Colonic mucosa (tissue), 4 donors: ENCODE results near the gene IMP3. TPM values are rescaled to one million over a fixed set of nuclear protein-coding genes. Genes with fewer than 3 reads are reported as not detected.
"Not testable (repeated sequence)": the region's sequence is repeated elsewhere in the genome, so short reads cannot be mapped to it uniquely, and the experiment has no call there.

Source experiments
- DNase-seq: peaks from one replicate; pipeline ENCODE4 v3.0.0-alpha.2; 2020
- H3K27ac ChIP-seq: fragments of 200-600 bp; one replicate; pipeline ENCODE4 v1.8.0; 2021
- H3K27me3 ChIP-seq: fragments of 200-600 bp; one replicate; pipeline ENCODE4 v1.8.0; 2021
- H3K36me3 ChIP-seq: fragments of 200-600 bp; one replicate; pipeline ENCODE4 v1.8.0; 2021
- H3K4me1 ChIP-seq: fragments of 200-600 bp; one replicate; pipeline ENCODE4 v1.8.0; 2021; ENCODE audit warnings: mild to moderate bottlenecking
- H3K4me3 ChIP-seq: fragments of 200-600 bp; one replicate; pipeline ENCODE4 v1.8.0; 2021
- H3K9ac ChIP-seq, 2 donors: one replicate each; pipeline ENCODE4 v1.7.0; 2013; ENCODE audit warnings: control low read depth in 2 of 2, low read depth in 2 of 2, low read length in 2 of 2
- H3K9me3 ChIP-seq: fragments of 200-600 bp; one replicate; pipeline ENCODE4 v1.8.0; 2021
- intact Hi-C: fragments of 100-400 bp; cut with DNase I; formaldehyde crosslinking; loops from one replicate; pipeline ENCODE4 v1.14.1; 2022
- total RNA-seq, 2 donors: library from RNA; stranded (reverse); fragmentation: NEBNext Ultra II Directional in 1 of 2; extraction: Animal tissue kit (Norgen Biotek cat#: 25700) in 1 of 2; gene quantifications; one replicate each; pipeline ENCODE4 v1.2.1, GENCODE V29; 2021
- TF ChIP-seq, protein P1 (sequence below): fragments of 200-600 bp; IDR thresholded peaks from one replicate; pipeline ENCODE4 v1.8.0; 2022; ENCODE audit warnings: antibody characterized with exemption, mild to moderate bottlenecking
- donor health status: healthy.
- donor health status: DM: no; HTN: no; CAD: no.
- donor health status: DM: no; HTN: no; CAD: no.

Gene IMP3
- total RNA-seq, 2 donors from 2014 or later = 55.3 to 94.6 TPM

DNA sequence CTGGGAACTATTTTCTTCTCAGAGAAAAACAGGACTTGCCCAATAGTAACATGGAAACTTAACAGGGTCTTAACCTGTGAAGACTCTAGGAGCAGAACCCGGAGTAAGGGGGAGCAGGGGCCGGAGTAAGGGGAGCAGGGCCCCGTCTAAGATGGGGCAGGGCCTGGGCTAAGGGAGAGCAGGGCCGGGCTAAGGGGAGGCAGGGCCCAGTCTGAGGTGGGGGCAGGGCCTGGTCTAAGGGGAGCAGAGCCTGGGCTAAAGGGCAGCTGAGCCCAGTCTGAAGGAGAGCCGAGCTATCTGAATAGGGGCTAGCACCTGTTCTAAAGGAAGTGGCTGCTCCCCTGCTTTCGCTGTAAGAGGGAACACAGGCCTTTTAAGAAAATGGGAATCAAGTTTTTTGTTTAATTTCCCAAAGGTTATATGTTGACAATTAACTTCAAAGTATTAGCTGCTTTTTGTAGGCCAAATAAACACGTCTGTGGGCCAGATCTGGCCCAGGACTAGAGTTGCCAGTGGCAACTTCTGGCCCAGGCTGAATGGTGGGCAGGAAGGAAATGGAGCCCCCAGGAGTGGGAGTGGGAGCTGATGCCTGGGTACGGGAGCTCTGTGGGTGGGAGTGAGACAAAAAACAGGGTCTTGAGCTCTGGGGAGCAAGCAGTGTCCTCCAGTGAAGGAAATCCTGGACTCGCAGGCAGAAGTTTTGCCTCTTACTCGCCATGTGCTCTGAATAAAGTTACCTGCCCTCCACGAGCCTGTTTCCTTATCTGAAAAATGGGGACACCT lies 40.2 kb upstream of the IMP3 start:
- Histone ChIP-seq H3K27me3 (no peaks in the 10 kb centered on the region), H3K9ac (no peak overlapping the region), H3K4me1 (no peaks in the 10 kb centered on the region), H3K4me3 (no peak overlapping the region), H3K36me3 (no peaks in the 10 kb centered on the region), H3K27ac (no peak overlapping the region), H3K9me3 (no peaks in the 10 kb centered on the region)
- TF ChIP-seq, protein P1, sequence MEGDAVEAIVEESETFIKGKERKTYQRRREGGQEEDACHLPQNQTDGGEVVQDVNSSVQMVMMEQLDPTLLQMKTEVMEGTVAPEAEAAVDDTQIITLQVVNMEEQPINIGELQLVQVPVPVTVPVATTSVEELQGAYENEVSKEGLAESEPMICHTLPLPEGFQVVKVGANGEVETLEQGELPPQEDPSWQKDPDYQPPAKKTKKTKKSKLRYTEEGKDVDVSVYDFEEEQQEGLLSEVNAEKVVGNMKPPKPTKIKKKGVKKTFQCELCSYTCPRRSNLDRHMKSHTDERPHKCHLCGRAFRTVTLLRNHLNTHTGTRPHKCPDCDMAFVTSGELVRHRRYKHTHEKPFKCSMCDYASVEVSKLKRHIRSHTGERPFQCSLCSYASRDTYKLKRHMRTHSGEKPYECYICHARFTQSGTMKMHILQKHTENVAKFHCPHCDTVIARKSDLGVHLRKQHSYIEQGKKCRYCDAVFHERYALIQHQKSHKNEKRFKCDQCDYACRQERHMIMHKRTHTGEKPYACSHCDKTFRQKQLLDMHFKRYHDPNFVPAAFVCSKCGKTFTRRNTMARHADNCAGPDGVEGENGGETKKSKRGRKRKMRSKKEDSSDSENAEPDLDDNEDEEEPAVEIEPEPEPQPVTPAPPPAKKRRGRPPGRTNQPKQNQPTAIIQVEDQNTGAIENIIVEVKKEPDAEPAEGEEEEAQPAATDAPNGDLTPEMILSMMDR = no peak
- intact Hi-C loops = loop anchor here (5.0 to 10.0 kb wide), 2 partner anchors 55 to 313 kb away; partner anchors contain the start of gene MAN2C1
- DNase-seq = no peak

DNA sequence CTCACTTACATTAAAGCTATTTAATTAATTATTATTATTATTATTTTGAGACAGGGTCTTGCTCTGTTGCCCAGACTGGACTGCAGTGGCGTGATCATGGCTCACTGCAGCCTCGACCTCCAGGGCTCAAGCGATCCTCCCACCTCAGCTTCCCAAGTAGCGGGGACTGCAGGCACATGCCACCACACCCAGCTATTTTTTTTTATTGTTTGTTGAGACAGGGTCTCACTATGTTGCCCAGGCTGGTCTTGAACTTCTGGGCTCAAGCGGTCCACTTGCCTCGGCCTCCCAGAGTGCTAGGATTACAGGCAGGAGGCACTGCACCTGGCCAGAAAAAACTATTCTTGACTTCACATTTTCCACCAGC lies 38.3 kb upstream of the IMP3 start:
- not testable (repeated sequence) for DNase-seq

DNA sequence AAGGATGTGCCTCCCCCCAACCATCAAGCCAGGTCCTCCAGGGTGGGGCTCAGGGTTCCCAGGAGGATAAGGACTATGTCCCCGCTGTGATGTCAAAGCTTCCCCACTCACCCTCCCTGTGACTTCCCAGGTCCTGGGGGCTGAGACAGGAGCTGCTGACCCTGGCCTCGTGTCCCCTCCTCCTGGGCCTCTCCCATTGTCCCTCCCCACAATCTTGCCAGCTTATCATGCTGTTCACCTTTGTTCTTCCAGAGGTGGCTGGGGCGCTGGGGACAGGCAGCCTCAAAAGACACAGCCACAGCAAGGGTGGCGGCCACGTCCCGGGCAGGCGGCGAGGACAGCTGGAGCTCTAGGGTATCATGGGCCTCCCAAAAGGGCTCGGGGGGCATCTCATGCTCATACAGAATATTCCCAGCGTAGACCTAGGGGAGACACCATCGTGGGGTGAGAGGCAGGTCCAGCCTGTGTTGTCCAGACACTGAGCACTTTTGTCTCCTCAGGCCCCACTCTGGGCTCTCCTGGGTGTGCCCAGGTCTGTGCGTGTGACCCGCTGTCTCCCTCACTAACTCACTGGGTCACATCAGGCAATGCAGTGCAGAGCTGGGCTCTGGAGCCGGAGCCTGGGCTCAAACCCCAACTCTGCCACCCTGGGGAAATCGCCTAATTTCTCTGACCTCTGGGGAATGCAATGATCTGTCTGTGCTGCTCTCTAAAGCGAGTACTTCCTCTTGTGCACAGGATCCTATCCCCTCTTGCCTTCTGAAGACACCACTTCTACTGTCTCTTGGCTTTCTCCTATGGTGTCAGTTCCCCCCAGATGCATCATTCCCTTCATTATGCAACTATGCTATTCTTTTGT lies 37.7 kb upstream of the IMP3 start:
- TF ChIP-seq, protein P1 = no peak
- Histone ChIP-seq H3K27ac (no peak overlapping the region), H3K27me3 (no peaks in the 10 kb centered on the region), H3K9ac (no peak overlapping the region), H3K36me3 (no peaks in the 10 kb centered on the region), H3K4me1 (no peaks in the 10 kb centered on the region), H3K4me3 (no peak overlapping the region), H3K9me3 (no peaks in the 10 kb centered on the region)
- no peak for DNase-seq
- intact Hi-C loops = loop anchor here (5.0 kb wide), 1 partner anchor 40 kb away; no protein-coding TSS in a partner anchor

More for the DNA sequence above, 38.3 kb upstream of the IMP3 start:
- H3K27me3 ChIP-seq, H3K4me3 ChIP-seq, H3K9me3 ChIP-seq, H3K36me3 ChIP-seq, H3K9ac ChIP-seq, H3K4me1 ChIP-seq, H3K27ac ChIP-seq: not testable (repeated sequence)
- intact Hi-C loops = loop anchor here (5.0 kb wide), 1 partner anchor 41 kb away; no protein-coding TSS in a partner anchor

DNA sequence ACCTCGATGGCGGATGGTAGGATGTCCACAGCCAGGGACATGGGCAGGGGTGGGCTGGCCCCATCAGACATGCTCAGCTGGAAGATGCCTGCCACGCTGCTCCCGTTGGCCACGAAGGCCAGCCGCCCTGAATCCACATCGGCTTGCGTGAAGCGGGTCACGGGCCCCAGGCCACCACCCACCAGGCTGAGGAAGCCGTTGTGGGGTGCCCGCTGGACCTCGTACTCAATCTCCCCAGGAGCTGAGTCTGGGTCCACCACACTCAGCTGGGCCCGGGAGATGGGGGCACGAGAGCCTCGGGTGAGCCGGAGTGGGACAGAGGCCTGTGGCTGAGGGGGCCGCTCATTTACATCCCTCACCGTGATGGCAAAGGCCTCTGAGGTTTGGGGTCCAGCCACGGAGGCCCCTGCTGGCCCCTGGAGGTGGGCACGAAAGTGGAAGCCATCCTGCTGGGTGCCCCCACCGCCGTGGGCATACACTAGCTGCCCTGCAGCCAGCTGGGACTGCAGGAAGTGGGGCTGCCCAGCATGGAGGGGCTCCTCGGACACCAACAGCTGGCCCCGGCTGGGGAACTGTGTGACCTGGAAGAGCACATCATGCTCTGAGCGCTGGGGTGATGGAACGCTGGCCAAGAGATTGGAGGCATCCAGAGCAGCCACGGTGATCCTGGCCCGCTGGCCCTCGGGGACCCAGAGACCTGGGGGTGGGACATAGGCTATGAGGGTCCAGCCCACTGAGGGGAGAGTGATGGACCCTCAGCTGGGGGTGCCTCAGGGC lies 36.9 kb upstream of the IMP3 start:
- Histone ChIP-seq H3K4me3 (no peak overlapping the region), H3K4me1 (no peaks in the 10 kb centered on the region), H3K9me3 (no peaks in the 10 kb centered on the region), H3K9ac (peak overlapping the region in 1 of 2 donors; percentile 35), H3K36me3 (no peaks in the 10 kb centered on the region), H3K27me3 (no peaks in the 10 kb centered on the region), H3K27ac (no peak overlapping the region)
- DNase-seq = no peak
- TF ChIP-seq, protein P1 = no peak
- intact Hi-C loops = loop anchor here (5.0 kb wide), 1 partner anchor 40 kb away; no protein-coding TSS in a partner anchor

DNA sequence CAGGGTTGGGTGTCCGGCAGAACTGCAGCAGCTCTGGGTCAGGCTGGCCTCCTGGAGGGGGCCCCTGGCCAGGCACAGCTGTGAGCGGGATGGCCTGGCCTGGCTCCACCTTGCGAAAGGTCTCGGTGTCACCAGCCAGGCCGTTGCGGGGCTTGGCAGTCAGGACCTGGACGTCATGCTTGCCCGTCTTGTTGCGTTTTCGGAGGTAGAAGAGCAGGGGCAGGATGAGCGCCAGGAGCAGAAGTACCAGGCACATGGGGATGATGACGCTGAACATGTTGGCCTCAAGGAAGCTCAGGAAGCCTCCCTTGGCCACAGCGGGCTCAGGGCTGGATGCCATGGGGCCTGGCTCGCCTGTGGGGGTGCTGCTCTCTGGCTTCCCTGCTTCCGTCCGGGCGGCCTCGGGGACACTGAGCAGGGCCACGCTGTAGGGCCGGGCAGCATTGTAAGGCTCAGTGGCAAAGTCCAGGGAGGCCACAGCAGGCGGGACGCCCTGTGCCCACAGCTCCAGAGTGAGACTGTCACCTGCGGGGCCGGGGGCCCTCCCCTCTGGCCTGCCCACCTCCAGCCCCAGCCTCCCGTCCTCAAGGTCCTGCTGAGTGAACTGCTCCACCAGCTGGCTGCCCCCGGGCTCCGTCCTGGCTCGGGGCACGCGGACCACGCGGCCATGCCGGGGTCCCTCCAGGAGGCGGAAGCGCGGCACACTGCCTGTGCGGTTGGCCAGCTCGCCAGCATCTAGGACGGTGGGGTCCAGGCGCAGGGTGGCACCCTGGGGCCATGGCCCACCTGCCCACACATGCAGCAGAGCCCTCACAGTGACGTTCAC lies 35.8 kb upstream of the IMP3 start:
- Histone ChIP-seq H3K27me3 (no peaks in the 10 kb centered on the region), H3K4me1 (no peaks in the 10 kb centered on the region), H3K36me3 (no peaks in the 10 kb centered on the region), H3K9me3 (no peaks in the 10 kb centered on the region), H3K4me3 (no peak overlapping the region), H3K27ac (no peak overlapping the region), H3K9ac (no peak overlapping the region)
- no peak for DNase-seq
- intact Hi-C loops = loop anchor here (5.0 kb wide), 1 partner anchor 38 kb away; no protein-coding TSS in a partner anchor
- TF ChIP-seq, protein P1 = no peak
